Heart right ventricle (tissue), 16 donors: ENCODE results near the gene NPEPL1. TPM values are rescaled to one million over a fixed set of nuclear protein-coding genes. Genes with fewer than 3 reads are reported as not detected.

Experiments
- ATAC-seq, 8 donors: fragments of 200-7000 bp; cut with Tn5 transposase; one replicate each; pipeline ENCODE4 v1.9.1; 2020; ENCODE audit warnings: mild to moderate bottlenecking in 8 of 8, moderate library complexity in 8 of 8, moderate number of reproducible peaks in 1 of 8
- DNase-seq, 2 donors: peaks; one replicate each; pipeline ENCODE4 v3.0.0-alpha.2; 2020
- H3K27ac ChIP-seq, 10 donors: fragments of 200-600 bp; sonication (generic) in 2 of 10; one replicate each; pipeline versions ENCODE4 v1.5.0 to v1.8.0; 2020 to 2022; ENCODE audit warnings: mild to moderate bottlenecking in 3 of 10
- H3K27me3 ChIP-seq, 7 donors: fragments of 200-600 bp; one replicate each; pipeline ENCODE4 v1.8.0; 2021 to 2022; ENCODE audit warnings: mild to moderate bottlenecking in 2 of 7
- H3K36me3 ChIP-seq, 9 donors: fragments of 200-600 bp; sonication (generic) in 1 of 9; one replicate each; pipeline versions ENCODE4 v1.5.0 to v1.8.0; 2020 to 2022; ENCODE audit warnings: mild to moderate bottlenecking in 2 of 9
- H3K4me1 ChIP-seq, 9 donors: fragments of 200-600 bp; sonication (generic) in 1 of 9; one replicate each; pipeline versions ENCODE4 v1.5.0 to v1.8.0; 2020 to 2022; ENCODE audit warnings: mild to moderate bottlenecking in 4 of 9
- H3K4me3 ChIP-seq, 10 donors: fragments of 200-600 bp; sonication (generic) in 2 of 10; one replicate each; pipeline versions ENCODE4 v1.5.0 to v1.8.0; 2020 to 2022; ENCODE audit warnings: mild to moderate bottlenecking in 7 of 10, moderate library complexity in 2 of 10
- H3K9me3 ChIP-seq, 11 donors: fragments of 200-600 bp in 10 of 11; sonication (generic) in 2 of 11; one replicate each; pipeline versions ENCODE4 v1.5.0 to v1.8.0; 2013 to 2022; ENCODE audit warnings: mild to moderate bottlenecking in 2 of 11, control low read depth in 1 of 11, moderate library complexity in 1 of 11
- WGBS, 2 donors: extraction: QIAGEN DNeasy Blood & Tissue Kit; methylation state at CpG; one replicate each; pipeline ENCODE4 v1.1.7; 2013; ENCODE audit warnings: inconsistent platforms in 1 of 2; 5-methylcytosine and 5-hydroxymethylcytosine counted together
- intact Hi-C, 10 donors: fragments of 100-400 bp; cut with DNase I; formaldehyde crosslinking; loops; one replicate each; pipeline versions ENCODE4 v1.11.1 to v1.14.2; 2022
- polyA plus RNA-seq, 2 donors: library from polyadenylated mRNA; stranded (reverse); fragments of 200-250 nt; gene quantifications; one replicate each; pipeline ENCODE4 v1.2.3, GENCODE V29; 2013
- total RNA-seq, 10 donors: library from RNA; stranded (reverse); fragmentation: NEBNext Ultra II Directional in 3 of 10; extraction: Animal tissue kit (Norgen Biotek cat#: 25700) in 3 of 10; gene quantifications; one replicate each; pipeline versions ENCODE4 v1.2.1 to v1.2.4, GENCODE V29; 2021 to 2023
- TF ChIP-seq, protein P1 (sequence below), 9 donors: fragments of 200-600 bp; sonication (generic) in 2 of 9; IDR thresholded peaks; one replicate each; pipeline versions ENCODE4 v1.5.0 to v1.8.0; 2021 to 2022; ENCODE audit warnings: antibody characterized with exemption in 9 of 9, mild to moderate bottlenecking in 5 of 9, moderate library complexity in 1 of 9
- donor health status: Arrhythmogenic right ventricular cardiomyopathy.
- donor health status: ischemic (EF 13 %, LVEDD 7.1; RV severe dilation, severe dysfunction).
- donor health status: healthy with polysubstance abuse.
- donor health status: DM: no; HTN: yes; CAD: no.
- donor health status: DM: no; HTN: no; CAD: no.
- donor health status: ischemic (EF 25% LVEDD 6.9; RV normal size, moderate dysfunction).
- donor health status: ischemic (EF 25% LVEDD 5.7; RV mildly dilated, moderate dysfunction).
- donor health status: healthy.
- donor health status: DM: yes; HTN: yes; CAD: no.
- donor health status: Ischemic cardiomyopathy.
- donor health status: ischemic (EF 35%, LVEDD 5.7; RV mildly dilated, moderate dysfunction).
- donor health status: nonischemic (EF 11% LVEDD 7.7; RV severe dilation, severe dysfunction).
- donor health status: DM: yes; HTN: yes; CAD: no.
- donor health status: PGD.
- donor health status: ischemic (EF 29% LVEDD 5.4; RV normal size, mild dysfunction).
- donor health status: nonischemic (EF 23%, LVEDD 6.1; RV moderate dilation, normal function).

The NPEPL1 gene
- total and polyA plus RNA-seq, 12 donors = 16.7 to 46.7 (median 29.9) TPM

DNA sequence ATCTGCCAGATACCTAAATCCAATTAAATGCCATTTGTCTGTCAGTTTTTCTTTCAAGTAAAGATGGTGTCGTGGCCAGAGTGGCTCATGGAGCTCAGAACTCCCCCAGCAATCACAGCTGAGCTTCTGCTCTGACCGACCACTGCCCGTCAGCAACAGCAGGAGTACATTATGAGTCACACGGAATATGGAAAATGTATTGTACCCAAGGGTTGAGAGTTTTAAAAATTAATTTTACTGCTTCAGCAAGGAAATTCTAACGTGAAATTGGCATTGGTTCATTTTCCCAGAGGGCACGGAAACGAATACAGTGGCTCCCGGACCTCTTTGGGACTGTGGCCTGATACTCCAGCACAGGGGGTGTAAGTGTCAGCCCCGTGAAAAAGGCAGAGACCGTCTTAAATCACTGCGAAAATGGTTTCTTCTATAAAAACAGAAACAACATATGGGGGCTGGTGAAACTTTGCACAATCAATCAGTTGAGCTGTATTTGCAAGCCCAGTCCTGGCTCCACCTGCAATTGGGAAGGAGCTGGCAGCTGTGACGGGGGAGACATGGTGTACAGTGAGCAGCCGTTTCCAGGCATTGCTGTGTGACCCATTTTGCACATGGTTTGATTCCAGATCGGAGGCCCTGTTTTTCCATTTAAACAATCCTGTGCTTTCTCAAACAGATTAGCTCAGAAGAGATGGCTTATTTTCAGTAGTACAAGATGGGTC is 12.8 kb downstream of the NPEPL1 start:
- no peaks in the 10 kb centered on the region for H3K9me3 ChIP-seq
- peak in 1 of 8 donors; percentile 61 for ATAC-seq
- H3K4me3 ChIP-seq = no peak overlapping the region
- intact Hi-C loops = no loop called here
- TF ChIP-seq, protein P1, sequence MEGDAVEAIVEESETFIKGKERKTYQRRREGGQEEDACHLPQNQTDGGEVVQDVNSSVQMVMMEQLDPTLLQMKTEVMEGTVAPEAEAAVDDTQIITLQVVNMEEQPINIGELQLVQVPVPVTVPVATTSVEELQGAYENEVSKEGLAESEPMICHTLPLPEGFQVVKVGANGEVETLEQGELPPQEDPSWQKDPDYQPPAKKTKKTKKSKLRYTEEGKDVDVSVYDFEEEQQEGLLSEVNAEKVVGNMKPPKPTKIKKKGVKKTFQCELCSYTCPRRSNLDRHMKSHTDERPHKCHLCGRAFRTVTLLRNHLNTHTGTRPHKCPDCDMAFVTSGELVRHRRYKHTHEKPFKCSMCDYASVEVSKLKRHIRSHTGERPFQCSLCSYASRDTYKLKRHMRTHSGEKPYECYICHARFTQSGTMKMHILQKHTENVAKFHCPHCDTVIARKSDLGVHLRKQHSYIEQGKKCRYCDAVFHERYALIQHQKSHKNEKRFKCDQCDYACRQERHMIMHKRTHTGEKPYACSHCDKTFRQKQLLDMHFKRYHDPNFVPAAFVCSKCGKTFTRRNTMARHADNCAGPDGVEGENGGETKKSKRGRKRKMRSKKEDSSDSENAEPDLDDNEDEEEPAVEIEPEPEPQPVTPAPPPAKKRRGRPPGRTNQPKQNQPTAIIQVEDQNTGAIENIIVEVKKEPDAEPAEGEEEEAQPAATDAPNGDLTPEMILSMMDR (IDR thresholded peaks at IDR 0.05) = no peak
- H3K36me3 ChIP-seq = peaks cover 0 to 89% (median 22%) of the 10 kb centered on the region in 9 donors
- DNase-seq = no peak
- H3K4me1 ChIP-seq = no peaks in the 10 kb centered on the region
- no peaks in the 10 kb centered on the region for H3K27me3 ChIP-seq
- WGBS, 2 donors = 89 to 92% methylated on average over 14 of the region's 14 CpGs
- no peak overlapping the region for H3K27ac ChIP-seq

DNA sequence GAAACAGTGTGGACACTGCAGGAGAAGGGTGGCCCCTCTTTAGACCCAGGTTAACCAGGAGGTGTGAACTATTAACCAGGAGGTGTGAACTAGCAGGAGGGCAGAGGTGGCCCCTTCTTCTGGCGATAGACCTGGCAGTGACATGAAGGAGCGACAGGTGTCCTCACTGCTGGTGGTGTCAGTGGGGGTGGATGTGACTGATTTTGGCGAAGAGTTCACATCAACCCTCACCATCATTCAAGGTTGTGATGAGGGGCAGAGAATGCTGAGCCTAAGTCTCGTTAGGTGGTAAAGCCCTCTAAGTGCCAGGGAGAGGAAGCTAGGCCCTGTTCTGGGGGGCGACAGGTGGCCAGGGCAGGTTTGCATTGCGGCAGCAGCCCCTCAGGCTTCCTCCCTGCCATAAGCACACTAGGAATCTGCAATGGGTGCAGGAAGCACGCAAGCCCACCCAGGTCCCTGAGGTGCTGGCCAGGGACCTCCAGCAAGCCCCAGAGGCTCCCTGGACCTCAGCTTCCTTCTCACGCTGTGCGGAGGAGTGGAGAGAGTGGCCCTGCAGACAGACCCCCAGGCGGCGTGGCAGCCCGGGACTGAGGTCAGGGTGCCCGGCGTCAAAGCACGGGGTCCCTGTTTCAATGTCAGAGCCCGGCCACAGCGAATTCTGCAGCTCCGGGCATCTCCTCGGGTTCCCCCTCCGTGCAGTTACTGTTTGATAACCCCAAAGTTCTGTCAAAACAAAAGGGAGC is 13.7 kb downstream of the NPEPL1 start:
- no peak for DNase-seq
- peaks cover 0 to 83% (median 22%) of the 10 kb centered on the region in 9 donors for H3K36me3 ChIP-seq
- WGBS, 2 donors = 90 to 95% methylated on average over 20 of the region's 20 CpGs

DNA sequence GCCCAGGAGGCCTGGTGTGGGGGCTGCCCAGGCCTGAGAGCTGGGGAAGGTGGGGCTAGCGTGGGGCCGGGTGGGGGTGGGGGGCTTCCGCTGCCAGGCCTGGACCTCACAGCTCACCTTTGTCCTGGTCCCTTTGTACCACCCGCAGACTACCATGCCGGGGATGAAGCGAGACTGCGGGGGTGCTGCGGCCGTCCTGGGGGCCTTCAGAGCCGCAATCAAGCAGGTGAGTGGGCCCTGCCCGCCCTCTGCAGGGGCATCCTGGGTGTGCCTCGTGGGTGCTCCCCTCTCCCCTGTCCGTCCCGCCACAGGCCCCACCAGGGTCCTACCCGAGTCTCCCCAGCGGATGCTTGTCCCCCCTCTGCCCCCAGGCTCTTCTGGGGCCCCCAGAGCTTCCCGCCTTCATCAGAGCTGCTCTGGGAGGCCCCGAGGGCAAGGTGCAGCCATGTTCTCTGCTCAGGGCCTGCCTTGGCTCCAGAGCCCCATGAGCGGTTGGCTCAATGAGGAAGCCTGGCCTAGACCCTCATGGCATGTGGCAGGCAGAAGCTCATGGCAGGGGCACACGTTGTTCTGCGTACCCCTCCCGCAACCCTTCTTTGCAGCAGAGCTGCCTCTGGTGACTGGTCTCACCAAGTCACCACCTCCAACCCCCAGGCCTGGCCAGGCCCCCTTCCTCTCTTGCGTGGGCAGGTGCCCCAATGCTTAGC is 14.5 kb downstream of the NPEPL1 start:
- no peaks in the 10 kb centered on the region for H3K9me3 ChIP-seq
- no peaks in the 10 kb centered on the region for H3K27me3 ChIP-seq
- DNase-seq = no peak
- WGBS, 2 donors = 94 to 97% methylated on average over 22 to 23 of the region's 23 CpGs
- intact Hi-C loops = no loop called here
- no peaks in the 10 kb centered on the region for H3K4me1 ChIP-seq
- no peak overlapping the region for H3K27ac ChIP-seq
- no peak overlapping the region for H3K4me3 ChIP-seq
- H3K36me3 ChIP-seq = peaks cover 0 to 77% (median 16%) of the 10 kb centered on the region in 9 donors
- TF ChIP-seq, protein P1 (IDR thresholded peaks at IDR 0.05) = no peak
- no peak for ATAC-seq

More for the DNA sequence above, 13.7 kb downstream of the NPEPL1 start:
- ATAC-seq = no peak
- Histone ChIP-seq H3K4me1 (no peaks in the 10 kb centered on the region), H3K4me3 (no peak overlapping the region), H3K27ac (no peak overlapping the region), H3K9me3 (no peaks in the 10 kb centered on the region), H3K27me3 (no peaks in the 10 kb centered on the region)
- TF ChIP-seq, protein P1 (IDR thresholded peaks at IDR 0.05) = no peak
- intact Hi-C loops = no loop called here

DNA sequence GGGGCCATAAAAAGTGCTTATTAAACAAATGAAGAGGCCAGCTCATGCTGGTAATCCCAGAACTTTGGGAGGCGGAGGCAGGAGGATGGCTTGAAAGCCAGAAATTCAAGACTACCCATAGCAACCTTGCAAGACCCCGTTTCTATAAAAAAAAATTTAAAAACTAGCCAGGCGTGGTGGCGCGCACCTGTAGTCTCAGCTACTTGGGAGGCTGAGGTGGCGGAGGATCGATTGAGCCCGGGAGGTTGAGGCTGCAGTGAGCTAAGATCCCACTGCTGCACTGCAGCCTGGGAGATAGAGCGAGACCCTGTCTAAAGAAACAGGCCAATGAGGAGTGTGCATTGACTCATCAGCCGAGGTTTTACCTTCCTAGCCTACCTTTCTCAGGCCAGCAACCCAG is 15.2 kb downstream of the NPEPL1 start:
- no peaks in the 10 kb centered on the region for H3K4me1 ChIP-seq
- DNase-seq = no peak
- intact Hi-C loops = no loop called here
- H3K4me3 ChIP-seq = no peak overlapping the region
- H3K27ac ChIP-seq = no peak overlapping the region
- peaks cover 0 to 71% (median 14%) of the 10 kb centered on the region in 9 donors for H3K36me3 ChIP-seq
- no peaks in the 10 kb centered on the region for H3K27me3 ChIP-seq
- no peaks in the 10 kb centered on the region for H3K9me3 ChIP-seq
- WGBS, 2 donors = 98 to 100% methylated on average over 10 of the region's 10 CpGs
- TF ChIP-seq, protein P1 (IDR thresholded peaks at IDR 0.05) = no peak
- no peak for ATAC-seq
